HG02798 (cell line): Measurements from ENCODE around the gene DNAJC28.

ENCODE experiments used
- ATAC-seq: cut with Tn5 transposase; IDR thresholded peaks from one replicate; pipeline ENCODE4 v1.9.1; 2021; ENCODE audit warnings: mild to moderate bottlenecking; ENCODE audit not compliant: unreplicated experiment, poor library complexity

DNAJC28 gene

GRCh38 chr21:33441489-33442477, 49.7 kb downstream of the DNAJC28 start:
- ATAC-seq: peak; percentile 57
